Putamen (tissue), 1 donor: Measurements from ENCODE around the gene IFNL1.
"Not testable (repeated sequence)": the region's sequence is repeated elsewhere in the genome, so short reads cannot be mapped to it uniquely, and the experiment has no call there.

Experiments used
- DNase-seq: peaks from one replicate; pipeline ENCODE4 v3.0.0-alpha.2; 2016; ENCODE audit warnings: low spot score

Gene IFNL1

DNA sequence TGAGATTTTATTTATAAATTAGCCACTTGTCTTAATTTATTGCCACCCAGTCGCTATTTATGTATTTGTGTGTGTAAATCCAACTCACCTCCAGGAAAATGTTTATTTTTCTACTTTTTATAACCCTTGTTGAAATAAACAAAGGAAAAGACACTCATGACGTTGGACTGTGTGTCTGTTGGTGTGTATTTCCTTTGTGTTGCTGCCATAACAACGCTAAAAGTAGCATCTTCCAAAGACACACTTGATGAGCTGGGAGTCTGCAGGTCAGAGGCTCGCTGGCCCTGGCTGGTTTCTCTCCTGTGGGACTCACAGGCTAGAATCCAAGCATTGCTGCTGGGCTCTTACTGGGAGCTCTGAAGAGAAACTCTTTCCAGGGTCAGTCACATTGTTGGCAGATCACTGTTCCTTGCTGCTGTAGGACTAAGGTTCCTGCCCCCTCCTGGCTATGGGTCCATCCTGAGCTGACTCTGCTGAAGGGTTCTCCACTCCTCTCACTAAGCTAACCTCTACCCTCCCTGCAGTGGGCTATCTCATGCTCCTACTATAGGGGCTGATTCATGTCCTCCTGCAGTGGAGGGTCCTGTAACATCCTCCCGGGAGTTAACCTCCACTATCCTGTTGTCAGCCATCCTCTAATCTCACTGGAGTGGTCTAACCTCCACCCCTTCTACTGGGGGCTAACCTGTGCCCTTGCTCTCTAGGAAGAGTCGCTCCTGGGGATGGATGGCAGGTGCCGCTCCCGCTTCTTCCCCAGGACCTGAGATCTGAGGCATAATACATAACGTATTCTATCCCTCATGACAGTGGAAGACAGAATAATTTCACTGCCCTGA lies 26.0 kb upstream of the IFNL1 start:
- no peak for DNase-seq

DNA sequence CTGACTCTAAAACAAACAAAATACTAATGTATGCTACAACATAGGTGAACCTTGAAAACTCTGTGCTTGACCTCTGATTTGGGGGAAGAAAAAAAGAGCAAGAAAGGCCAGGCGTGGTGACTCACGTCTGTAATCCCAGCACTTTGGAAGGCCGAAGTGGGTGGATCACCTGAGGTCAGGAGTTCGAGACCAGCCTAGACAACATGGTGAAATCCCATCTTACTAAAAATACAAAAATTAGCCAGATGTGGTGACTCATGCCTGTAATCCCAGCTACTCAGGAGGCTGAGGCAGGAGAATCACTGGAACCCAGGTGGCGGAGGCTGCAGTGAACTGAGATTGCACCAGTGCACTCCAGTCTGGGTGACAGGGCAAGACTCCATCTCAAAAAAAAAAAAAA lies 22.3 kb upstream of the IFNL1 start:
- DNase-seq = not testable (repeated sequence)

DNA sequence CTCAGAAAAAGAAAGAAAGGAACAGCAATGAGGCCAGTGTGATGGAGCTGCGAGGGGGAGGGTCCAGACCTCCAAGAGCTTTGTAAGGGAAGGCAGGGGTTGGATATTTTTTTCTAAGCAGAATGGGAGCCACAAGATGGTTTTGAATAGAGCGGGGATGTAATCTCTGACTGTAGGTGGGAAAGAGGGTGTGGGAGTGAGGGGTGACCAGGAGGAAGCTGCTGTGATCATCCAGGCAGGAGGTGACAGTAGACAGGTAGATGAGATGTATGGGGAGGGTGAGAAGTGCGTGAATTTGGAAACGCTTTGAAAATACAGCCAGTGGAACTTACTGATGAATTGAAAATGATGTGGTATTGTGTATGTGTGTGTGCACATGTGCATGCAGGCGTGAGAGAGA lies 20.6 kb upstream of the IFNL1 start:
- DNase-seq = no peak

DNA sequence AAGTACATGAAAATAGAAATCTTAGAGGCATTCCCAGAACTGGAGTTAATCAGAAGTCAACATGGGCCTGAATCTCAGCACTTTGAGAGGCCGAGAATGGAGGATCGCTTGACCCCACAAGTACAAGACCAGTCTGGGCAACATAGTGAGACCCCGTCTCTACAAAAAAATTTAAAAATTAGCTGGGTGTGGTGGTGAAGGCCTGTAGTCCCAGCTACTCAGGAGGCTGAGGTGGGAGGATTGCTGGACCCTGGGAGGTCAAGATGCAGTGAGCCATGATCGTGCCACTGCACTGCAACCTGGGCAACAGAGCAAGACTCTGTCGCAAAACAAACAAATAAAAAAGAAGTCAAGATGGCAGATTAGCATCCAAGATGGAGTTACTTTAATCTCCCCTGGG lies 19.5 kb upstream of the IFNL1 start:
- DNase-seq = no peak

DNA sequence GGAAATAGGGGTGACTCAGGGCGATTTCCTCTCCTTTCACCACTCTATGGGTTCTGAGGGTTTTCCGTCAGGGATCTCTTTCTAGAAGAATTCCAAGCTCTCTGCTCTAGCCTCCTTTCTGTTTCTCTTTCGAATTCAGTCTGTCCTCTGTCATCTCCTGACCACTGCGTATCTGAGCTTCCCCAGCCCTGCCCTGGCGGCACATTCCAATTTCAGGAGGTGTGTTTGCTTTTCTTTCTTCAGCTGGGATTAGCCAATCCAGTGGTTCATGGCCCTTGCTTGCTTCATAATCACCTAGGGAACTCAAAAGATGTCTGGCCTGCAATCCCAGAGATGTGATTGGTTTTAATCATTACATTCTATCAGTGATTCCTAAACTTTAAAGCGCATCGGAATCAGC lies 18.6 kb upstream of the IFNL1 start:
- no peak for DNase-seq

DNA sequence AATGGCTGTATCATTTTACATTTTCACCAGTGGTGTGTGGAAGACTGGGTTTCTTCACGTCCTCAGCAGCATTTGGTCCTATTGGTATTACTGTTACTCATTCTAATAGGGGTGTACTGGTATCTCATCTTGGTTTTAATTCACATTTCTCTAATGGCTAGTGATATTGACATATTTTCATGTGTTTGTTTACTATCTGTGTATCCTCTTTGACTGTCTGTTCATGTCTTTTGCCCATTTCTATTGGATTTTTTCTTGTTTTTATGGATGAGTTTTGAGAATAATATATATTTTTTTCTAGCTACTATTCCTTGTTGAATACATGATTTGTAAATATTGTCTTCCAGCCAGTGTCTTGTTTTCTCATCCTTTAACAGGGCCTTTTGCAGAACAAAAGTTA lies 14.2 kb upstream of the IFNL1 start:
- DNase-seq = no peak

DNA sequence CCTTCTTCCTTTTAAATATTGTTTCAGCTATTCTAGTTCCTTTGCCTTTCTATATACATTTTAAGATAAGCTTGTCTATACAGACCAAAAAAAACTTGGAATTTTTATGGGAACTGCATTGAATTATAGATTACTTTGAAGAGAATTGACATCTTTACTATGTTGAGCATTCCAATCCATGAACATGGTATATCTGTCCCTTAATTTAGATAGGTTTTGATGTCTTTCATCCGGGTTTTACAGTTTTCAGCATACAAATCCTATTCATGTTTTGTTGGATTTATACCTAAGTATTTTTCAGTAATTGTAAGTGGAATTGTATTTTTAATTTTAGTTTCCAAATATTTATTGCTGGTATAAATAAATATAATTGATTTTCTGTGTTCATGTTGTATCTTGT lies 12.2 kb upstream of the IFNL1 start:
- DNase-seq = no peak

DNA sequence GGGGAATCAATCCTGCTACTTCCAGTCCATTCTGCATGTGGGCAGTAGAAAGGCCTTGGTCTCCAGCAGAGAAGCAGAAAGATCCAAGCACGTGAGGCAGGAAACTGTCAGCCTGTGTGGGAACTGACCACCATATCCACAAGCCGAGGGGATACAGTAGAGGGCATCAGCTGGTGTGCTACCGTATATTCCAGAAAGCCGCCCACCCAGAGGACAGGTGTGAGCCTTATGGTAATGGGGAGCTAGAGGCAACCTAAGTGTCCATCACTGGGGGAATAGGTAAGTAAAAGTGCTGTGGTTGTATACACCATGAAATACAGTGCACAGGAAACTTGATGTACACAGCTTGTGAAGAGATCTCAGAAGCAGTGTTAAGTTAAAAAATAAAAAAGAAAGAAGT lies 2.8 kb upstream of the IFNL1 start:
- no peak for DNase-seq

DNA sequence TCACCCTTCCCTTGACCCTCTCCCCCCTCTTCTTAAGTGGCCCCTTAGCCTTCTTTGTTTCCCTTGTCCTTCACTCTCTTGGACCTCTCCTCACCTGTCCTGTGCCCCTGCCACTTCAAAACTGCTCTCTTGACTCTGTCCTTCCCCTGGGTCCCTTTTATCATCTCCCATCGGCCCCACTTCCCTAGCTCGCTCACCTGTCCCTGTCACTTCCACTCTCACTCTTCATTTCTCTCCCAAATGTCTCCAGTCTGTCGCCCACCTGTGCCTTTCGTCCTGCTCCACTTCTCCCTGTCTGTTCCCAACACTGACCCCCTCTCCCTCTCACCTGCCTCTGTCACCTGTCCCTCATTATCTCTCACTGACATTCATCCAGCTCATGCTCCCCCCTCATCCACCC lies 699 bp downstream of the IFNL1 start:
- no peak for DNase-seq

DNA sequence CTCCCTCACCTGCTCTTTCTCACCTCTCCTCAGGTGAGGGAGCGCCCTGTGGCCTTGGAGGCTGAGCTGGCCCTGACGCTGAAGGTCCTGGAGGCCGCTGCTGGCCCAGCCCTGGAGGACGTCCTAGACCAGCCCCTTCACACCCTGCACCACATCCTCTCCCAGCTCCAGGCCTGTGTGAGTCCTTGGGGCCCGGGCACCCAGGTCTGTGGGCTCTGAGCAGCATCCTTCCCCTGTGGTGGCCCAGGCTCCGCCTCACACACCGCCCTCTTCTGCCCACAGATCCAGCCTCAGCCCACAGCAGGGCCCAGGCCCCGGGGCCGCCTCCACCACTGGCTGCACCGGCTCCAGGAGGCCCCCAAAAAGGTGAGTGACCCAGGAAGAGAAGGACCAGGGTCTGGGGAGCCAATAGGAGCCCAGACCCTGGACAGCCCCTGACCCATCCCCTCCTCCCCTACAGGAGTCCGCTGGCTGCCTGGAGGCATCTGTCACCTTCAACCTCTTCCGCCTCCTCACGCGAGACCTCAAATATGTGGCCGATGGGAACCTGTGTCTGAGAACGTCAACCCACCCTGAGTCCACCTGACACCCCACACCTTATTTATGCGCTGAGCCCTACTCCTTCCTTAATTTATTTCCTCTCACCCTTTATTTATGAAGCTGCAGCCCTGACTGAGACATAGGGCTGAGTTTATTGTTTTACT lies 1.9 kb downstream of the IFNL1 start:
- no peak for DNase-seq

DNA sequence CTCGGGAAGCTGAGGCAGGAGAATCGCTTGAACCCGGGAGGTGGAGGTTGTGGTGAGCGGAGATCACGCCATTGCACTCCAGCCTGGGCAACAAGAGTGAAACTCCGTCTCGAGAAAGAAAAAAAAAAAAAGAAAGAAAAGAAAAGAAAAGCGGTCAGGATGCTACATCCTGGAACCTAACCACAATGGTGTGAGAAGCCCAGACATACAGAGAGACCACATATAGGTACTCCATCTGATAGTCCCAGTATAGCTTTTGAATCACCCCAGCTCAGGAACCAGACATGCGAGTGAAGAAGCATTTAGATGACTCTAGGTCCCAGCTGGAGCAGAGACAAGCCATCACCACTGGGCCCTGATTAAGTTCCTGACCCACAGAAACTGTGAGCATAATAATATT lies 3.2 kb downstream of the IFNL1 start:
- DNase-seq = no peak

DNA sequence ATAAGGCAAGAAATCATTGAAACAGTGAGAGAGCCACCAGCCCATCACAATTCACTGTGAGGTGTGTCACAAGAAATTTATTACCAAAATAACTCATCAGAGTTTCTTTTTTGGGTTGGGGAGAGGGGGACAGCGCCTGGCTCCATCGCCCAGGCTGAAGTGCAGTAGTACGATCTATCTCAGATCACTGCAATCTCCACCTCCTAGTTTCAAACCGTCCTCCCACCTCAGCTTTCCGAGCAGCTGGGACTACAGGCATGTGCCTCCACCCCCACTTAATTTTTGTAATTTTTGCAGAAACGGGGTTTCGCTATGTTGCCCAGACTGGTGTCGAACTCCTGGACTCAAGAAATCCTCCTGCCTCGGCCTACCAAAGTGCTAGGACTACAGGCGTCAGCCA lies 3.6 kb downstream of the IFNL1 start:
- no peak for DNase-seq

DNA sequence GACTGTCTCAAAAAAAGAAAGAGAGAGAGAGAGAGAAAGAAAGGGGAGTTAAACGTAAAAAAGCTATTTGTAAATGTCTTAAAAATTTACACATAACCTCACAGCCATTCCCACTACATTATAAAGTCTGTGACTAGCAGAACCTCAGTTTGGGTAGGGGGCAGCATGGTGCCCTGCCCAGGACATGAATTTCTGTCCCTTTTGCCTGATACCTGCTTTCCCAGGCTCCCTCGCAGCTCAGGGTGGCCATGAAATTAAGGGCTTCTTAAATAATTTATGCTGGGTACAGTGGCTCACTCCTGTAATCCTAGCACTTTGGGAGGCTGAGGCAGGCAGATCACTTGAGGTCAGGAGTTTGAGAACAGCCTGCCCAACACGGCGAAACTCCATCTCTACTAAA lies 4.8 kb downstream of the IFNL1 start:
- DNase-seq = no peak

DNA sequence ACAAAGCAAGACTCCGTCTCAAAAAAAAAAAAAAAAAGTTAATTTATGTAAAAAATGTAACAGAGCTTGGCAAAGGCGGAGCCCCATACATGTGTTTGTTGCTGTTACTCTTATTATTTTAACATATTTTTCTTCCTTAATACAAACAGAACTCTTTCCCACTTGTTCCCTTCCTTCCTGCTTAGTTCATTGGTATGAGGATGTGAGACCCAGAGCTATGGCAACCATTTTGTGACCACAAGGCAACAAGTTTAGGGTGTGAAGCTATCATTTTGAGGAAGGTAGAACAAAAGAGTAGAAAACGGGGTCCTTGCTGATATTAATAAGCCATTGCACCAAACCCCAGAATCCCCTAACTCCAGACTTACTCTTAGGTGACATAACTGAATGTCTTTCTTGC lies 5.4 kb downstream of the IFNL1 start:
- no peak for DNase-seq

DNA sequence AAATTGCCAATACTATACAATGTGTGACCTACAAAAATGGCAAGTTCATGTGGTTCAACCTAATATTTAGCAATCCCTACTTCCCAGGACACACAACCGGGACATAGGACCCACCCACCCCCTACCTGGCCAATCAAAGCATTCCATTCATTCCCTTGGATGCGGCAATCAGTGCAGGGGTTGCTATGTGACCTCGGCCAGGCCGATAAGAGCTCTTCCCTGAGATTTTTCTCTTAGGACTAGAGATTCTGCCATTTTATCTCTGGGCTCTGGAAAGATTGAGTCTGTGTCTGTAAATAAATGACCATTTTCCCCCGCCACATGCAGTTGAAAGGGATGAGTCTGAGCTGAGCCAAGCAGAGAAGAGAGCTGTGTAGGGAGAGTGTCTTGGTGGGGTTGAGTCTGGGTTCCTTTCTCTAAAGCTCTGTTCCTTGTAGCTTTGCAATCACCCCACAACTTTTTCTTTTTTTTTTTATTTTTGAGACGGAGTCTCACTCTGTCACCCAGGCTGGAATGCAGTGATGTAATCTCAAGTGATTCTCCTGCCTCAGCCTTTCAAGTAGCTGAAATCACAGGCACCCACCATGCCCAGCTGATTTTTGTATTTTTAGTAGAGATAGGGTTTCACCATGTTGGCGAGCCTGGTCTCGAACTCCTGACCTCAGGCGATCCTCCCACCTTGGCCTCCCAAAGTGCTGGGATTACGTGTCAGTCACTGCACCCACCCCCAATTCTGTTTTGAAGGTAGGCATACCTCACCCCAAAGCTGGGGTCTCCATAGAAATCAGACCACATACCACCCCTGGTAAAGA lies 7.4 kb downstream of the IFNL1 start:
- no peak for DNase-seq

DNA sequence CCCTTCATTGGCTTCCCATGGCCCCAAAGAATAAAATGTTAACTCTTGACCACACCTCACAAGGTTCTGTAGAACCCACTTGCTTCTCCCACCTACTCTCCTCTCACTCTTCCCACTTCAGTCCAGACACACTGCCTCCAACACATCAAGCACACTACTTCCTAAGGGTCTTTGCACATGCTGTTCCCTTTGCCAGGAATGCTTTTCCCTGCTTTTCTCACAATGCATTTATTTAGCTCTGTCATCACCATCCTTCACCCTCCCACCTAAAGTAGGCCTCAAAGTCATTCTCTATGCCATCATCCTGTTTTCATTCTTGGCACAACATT lies 7.9 kb downstream of the IFNL1 start:
- no peak for DNase-seq

DNA sequence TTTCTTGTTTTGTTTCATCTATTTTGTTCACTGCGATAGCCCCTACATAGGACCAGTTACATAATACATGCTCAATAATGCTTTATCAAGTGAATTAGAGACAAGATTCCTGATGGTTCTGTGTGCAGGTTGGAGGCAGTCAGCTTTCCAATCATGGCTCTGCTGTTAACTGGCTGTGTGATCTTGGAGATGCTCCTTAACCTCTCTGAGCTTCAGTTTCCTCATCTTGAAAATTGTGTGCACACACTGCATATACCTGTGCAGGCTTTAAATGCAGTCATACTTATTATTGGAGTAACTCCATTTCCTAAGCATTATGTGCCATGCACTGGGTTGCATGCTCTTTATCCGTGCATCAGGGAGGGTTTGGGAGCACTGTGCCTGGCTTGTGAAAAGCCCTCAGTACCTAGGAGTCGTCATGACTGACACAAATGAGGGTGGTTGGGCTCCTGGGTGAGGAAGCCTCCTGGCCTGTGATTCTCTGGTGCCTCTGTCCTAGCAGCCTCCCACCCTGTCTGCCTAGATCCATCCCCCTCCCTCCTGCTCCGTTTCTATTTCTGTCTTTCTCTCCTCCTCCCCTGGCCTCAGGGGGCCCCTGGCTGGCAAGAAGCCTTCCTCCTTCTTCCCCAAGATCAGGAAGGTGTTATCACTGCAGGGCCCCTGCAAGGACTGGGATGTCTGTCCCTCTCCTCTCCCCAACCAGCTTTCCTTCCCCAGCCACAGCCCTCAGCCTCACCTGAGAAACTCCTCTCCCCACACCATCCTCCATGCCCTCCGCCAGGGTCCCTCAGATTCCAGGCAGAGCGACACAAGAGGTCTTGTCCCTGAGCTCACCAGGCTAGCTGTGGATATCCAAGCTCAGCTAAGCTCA lies 8.7 kb downstream of the IFNL1 start:
- DNase-seq = no peak

DNA sequence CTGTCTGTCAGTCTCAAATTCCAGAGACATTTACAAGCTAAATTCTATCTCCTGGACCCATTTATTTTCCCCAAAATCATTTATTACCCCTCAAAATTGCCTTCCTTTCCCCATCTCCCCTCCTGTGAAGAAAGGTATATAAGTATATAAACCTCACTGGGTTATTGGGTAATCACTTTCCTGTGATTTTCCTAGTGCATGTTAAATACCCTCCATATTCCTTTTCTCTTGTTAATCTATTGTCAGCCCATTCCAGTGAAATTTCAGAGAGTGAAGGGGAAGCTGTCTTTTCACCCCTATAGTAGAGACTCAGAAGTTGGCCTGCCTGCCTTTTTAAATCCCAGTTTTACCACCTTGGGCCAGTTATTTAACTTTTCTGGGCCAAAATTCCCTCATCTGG lies 9.9 kb downstream of the IFNL1 start:
- DNase-seq = no peak

DNA sequence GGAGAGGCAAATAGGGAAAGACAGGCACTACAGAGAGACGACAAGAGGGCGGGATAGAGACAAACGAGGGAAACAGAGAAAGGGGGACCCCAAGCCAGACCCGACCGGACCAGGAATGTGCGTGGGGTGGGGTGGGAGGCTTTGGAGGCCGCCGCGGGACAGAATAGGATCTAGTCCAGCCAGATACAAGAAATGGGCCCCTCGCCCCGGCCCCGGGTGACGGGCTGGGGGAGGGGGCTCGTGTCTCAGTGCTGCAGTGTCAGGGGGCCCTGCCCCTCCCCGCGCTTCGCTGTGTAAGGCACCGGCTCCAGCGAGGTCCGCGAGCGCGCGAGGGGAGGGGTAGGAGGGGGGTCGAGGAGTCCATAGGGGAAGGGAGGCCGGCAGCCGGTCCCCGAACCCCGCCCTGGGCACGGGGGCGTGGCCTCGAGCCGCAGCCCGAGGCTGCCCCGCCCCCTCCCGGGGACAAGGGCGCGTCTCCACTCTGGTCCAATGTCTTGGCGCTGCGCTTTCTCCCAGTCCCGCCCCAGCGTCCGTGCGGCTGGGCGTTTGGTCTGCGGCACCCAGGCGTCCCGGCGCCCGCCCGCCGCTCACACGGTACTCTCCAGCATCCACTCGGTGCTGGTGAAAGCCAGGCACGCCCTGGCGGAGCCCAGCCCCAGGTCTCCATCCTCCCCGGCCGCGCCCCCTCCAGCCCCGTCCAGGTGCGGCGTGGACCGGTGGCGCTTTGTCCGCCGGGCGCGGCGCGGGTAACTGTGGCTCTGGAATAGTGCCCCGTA lies 11.0 kb downstream of the IFNL1 start:
- DNase-seq = no peak

DNA sequence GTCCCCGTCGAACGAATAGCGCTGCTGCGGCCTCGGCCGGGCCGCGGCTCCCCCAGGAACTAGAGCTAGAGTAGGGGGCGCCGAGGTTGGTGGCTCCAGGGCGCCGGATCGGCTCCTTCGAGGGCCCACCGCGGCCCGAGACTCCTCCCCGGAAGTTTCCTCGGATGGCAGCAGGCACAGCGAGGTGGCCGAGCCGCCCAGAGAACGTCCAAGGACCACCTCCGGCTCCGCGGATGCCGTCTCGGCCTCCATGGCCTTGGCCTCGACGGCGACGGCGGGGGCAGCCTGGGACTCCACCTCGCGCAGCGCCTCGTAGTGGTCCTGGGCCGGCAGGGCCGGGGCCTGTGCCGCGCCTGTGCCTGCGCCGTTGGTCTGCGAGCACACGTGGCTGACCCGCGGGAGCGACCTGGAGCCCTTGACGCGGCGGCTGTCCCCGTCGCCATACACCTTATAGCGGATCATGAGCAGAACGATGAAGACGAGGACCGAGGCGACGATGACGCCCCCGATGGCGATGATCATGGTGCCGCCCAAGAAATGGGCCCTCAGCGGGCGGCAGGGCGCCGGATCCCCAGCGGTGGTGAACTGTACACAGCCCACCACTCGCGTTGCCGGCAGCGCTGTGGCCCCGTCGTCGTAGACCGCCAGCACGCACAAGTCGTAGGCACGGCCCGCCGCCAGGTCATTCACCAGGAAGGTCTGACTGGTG lies 11.8 kb downstream of the IFNL1 start:
- no peak for DNase-seq
